NB4 (cell line): ENCODE results near the gene CHST15.

Source experiments
- CTCF ChIP-seq: IDR thresholded peaks from one replicate; pipeline ENCODE4 v1.5.1; 2012; ENCODE audit warnings: low read depth, low read length
- POLR2A ChIP-seq: IDR thresholded peaks from 2 replicates; pipeline ENCODE4 v1.6.1; 2011; ENCODE audit warnings: mild to moderate bottlenecking; ENCODE audit not compliant: insufficient read length; ENCODE audit errors: extremely low read depth
- TF ChIP-seq, protein P1 (sequence below): IDR thresholded peaks from 2 replicates; pipeline ENCODE4 v1.6.1; 2011; ENCODE audit warnings: low read depth, low read length

DNA sequence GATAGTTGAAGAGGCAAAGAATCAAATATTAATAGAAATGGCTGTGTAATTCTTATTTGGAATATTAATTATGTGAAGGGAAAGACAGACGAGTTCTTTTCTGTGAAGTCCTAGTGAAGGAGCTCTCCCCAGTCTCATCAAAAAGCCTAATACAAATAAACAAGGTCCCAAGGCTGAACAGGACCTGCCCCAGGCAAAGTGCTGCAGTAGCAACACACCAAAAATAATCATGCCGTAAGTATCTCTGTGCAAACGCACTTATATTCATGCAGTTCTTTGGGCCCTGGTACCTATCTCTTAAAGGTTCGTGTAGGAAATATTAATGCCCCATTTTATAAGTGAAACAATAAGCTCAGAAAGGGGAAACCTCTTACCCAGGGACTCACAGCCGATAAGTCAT lies 12.2 kb upstream of the CHST15 start:
- TF ChIP-seq CTCF, result no peak
- TF ChIP-seq POLR2A, result no peak
- TF ChIP-seq, protein P1, sequence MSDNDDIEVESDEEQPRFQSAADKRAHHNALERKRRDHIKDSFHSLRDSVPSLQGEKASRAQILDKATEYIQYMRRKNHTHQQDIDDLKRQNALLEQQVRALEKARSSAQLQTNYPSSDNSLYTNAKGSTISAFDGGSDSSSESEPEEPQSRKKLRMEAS, result no peak
